B cell (primary cell): ENCODE measurements around the gene RABGAP1L. TPM values are rescaled to one million over a fixed set of nuclear protein-coding genes. Genes with fewer than 3 reads are reported as not detected.

Experiments
- ATAC-seq: fragments of 200-7000 bp; cut with Tn5 transposase; one replicate; pipeline ENCODE4 v1.10.0; 2021; ENCODE audit warnings: low read depth, mild to moderate bottlenecking, moderate number of reproducible peaks, moderate library complexity
- CTCF ChIA-PET: fragments of 350-600 bp; sonication (Branson Sonifier 250); formaldehyde crosslinking; loops from one replicate; lab custom pipeline; 2021; ENCODE audit warnings: antibody characterized with exemption, inconsistent platforms; lab: Charles Lee
- POLR2A ChIA-PET: fragments of 350-600 bp; sonication (Branson Sonifier 250); formaldehyde crosslinking; loops from one replicate; lab custom pipeline; 2021; ENCODE audit warnings: antibody characterized with exemption; lab: Charles Lee
- DNase-seq: peaks from one replicate; pipeline ENCODE4 v3.0.0; 2013
- H2AFZ ChIP-seq: 2 replicates; pipeline ENCODE4 v1.6.1; 2012; ENCODE audit warnings: mild to moderate bottlenecking, low read depth, low read length; ENCODE audit not compliant: insufficient read depth, poor library complexity, severe bottlenecking
- H3K27ac ChIP-seq, 2 donors: 1 replicate in 1 of 2; 2 replicates in 1 of 2; pipeline ENCODE4 v1.5.1; 2012 to 2013; ENCODE audit warnings: low read length in 2 of 2, mild to moderate bottlenecking in 2 of 2, moderate library complexity in 1 of 2
- H3K27me3 ChIP-seq, 4 experiments: fragments of 200-600 bp in 1 of 4; sonication (generic) in 1 of 4; replicated peaks in 1 of 4; 1 replicate in 2 of 4; 2 replicates in 2 of 4; pipeline versions ENCODE4 v1.6.1 to v1.7.0; 2013 to 2016; ENCODE audit warnings: low read length in 3 of 4, mild to moderate bottlenecking in 2 of 4, mixed read lengths in 1 of 4, moderate library complexity in 1 of 4; ENCODE audit not compliant: insufficient read depth in 4 of 4, control insufficient read depth in 3 of 4; ENCODE audit errors: control extremely low read depth in 1 of 4
- H3K36me3 ChIP-seq, 2 experiments: replicated peaks in 1 of 2; 1 replicate in 1 of 2; 2 replicates in 1 of 2; pipeline versions ENCODE4 v1.6.1 to v1.7.1; 2013; ENCODE audit warnings: low read length in 1 of 2; ENCODE audit not compliant: insufficient read depth in 2 of 2, control insufficient read depth in 1 of 2; ENCODE audit errors: control extremely low read depth in 1 of 2, extremely low read depth in 1 of 2
- H3K4me1 ChIP-seq, 2 donors: fragments of 200-600 bp in 1 of 2; sonication (generic) in 1 of 2; 1 replicate in 1 of 2; 2 replicates in 1 of 2; pipeline versions ENCODE4 v1.5.1 to v1.6.1; 2013 to 2017; ENCODE audit warnings: low read length in 2 of 2; ENCODE audit not compliant: control insufficient read depth in 2 of 2, insufficient read depth in 2 of 2
- H3K4me2 ChIP-seq: replicated peaks from 2 replicates; pipeline ENCODE3; 2012; ENCODE audit warnings: mild to moderate bottlenecking, low read depth, low read length; ENCODE audit not compliant: poor library complexity, severe bottlenecking
- H3K4me3 ChIP-seq, 5 experiments: fragments of 200-600 bp in 1 of 5; sonication (generic) in 1 of 5; 1 replicate in 3 of 5; 2 replicates in 2 of 5; pipeline versions ENCODE4 v1.5.1 to v1.7.0; 2011 to 2016; ENCODE audit warnings: low read length in 4 of 5, mild to moderate bottlenecking in 4 of 5, low read depth in 2 of 5, control low read depth in 1 of 5, moderate library complexity in 1 of 5; ENCODE audit not compliant: insufficient read depth in 1 of 5; ENCODE audit errors: control extremely low read depth in 1 of 5, extremely low read depth in 1 of 5
- H3K79me2 ChIP-seq: fragments of 200-600 bp; sonication (generic); one replicate; pipeline ENCODE4 v1.6.0; 2016; ENCODE audit warnings: low read length; ENCODE audit not compliant: control insufficient read depth, insufficient read depth
- H3K9ac ChIP-seq: fragments of 200-600 bp; sonication (generic); 2 replicates; pipeline ENCODE4 v1.6.1; 2017; ENCODE audit warnings: mild to moderate bottlenecking, low read length, moderate library complexity
- H3K9me3 ChIP-seq, 3 donors: one replicate each; pipeline versions ENCODE4 v1.6.1 to v1.7.1; 2013; ENCODE audit warnings: low read length in 2 of 3; ENCODE audit not compliant: control insufficient read depth in 2 of 3, insufficient read depth in 1 of 3; ENCODE audit errors: control extremely low read depth in 1 of 3
- H4K20me1 ChIP-seq: 2 replicates; pipeline ENCODE4 v1.6.0; 2012; ENCODE audit warnings: mild to moderate bottlenecking, low read length; ENCODE audit not compliant: insufficient read depth, control insufficient read depth, poor library complexity, severe bottlenecking
- H3K27ac Mint-ChIP-seq: one replicate; pipeline ENCODE4 v1.8.0; 2021; ENCODE audit warnings: mixed read lengths
- H3K27me3 Mint-ChIP-seq: one replicate; pipeline ENCODE4 v1.8.0; 2021; ENCODE audit warnings: mixed read lengths
- H3K4me1 Mint-ChIP-seq: one replicate; pipeline ENCODE4 v1.8.0; 2021; ENCODE audit warnings: mixed read lengths
- H3K4me3 Mint-ChIP-seq: one replicate; pipeline ENCODE4 v1.8.0; 2021; ENCODE audit warnings: mixed read lengths
- H3K9me3 Mint-ChIP-seq: one replicate; pipeline ENCODE4 v1.8.0; 2022; ENCODE audit warnings: mixed read lengths; ENCODE audit not compliant: insufficient read depth
- EZH2 ChIP-seq: IDR thresholded peaks from 2 replicates; pipeline ENCODE4 v1.6.1; 2012; ENCODE audit warnings: borderline replicate concordance, low read depth, mild to moderate bottlenecking, moderate library complexity, low read length; ENCODE audit not compliant: insufficient read depth, poor library complexity, severe bottlenecking
- WGBS: methylation state at CpG from one replicate; pipeline ENCODE4 v1.1.5; 2013; ENCODE audit warnings: missing lambda C conversion rate; ENCODE audit not compliant: insufficient coverage; 5-methylcytosine and 5-hydroxymethylcytosine counted together
- intact Hi-C: fragments of 100-400 bp; cut with micrococcal nuclease; formaldehyde crosslinking; loops from one replicate; pipeline ENCODE4 v1.10.0; 2022
- polyA plus RNA-seq: library from polyadenylated mRNA; depleted of rRNA; stranded (reverse); fragments of >200 nt; gene quantifications from 2 replicates; pipeline ENCODE4 v1.2.3, GENCODE V29; 2012
- total RNA-seq, 2 donors: library from RNA; stranded (reverse); fragments of 120-200 nt in 1 of 2; gene quantifications; 1 replicate in 1 of 2; 2 replicates in 1 of 2; pipeline versions ENCODE4 v1.2.3 to v1.2.4, GENCODE V29; 2013 to 2022
- TF ChIP-seq, protein P1 (sequence below): fragments of 200-600 bp; IDR thresholded peaks from one replicate; pipeline ENCODE4 v1.8.0; 2022; ENCODE audit warnings: antibody characterized with exemption, mild to moderate bottlenecking

Gene RABGAP1L
- total and polyA plus RNA-seq, 2 donors (not counting 1 experiment from before 2014, with no cell fraction given), result 34.9 to 159 TPM

DNA sequence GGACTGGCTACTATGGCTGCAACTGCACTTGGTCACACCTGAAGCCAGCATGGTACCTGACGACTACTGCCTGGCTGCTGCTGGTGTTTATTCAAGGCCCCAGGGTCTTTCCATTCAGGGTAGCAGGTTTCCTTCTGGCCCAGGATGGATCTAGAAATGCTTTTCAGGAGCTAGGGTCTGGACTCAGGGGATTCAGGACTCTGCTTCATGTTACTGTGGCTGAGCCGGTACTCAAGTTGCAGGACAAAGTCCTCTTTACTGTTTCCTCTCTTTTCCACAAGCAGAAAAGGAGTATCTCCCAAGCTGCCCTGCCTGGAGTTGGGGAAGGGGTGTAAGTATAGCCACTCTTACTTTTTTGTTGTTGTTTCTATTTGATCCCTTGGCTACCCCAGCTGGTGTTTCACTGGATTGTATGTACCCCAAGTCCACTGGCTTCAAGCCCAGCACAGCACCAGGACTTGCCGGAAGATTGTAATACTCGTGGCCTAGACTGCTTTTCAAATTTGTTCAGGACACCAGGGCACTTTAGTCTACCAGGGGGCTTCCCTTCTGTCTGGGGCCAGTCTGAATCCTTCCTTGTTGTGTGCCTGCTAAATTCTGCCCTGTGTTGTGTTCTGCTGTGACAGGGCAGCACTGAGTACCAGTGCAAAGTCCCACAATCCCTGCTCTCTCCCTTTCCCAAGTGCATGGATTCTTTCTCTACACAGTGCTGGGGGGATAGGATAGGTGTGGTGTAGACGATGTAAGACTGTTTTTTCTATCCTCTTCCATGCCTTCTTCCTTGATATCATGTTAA lies 536.9 kb downstream of the RABGAP1L start:
- Histone ChIP-seq H3K27ac (no peak overlapping the region), H3K79me2 (no peaks in the 10 kb centered on the region), H3K4me2 (no peak overlapping the region), H3K36me3 (peaks cover 0 to 13% of the 10 kb centered on the region in 2 experiments), H3K4me1 (no peaks in the 10 kb centered on the region), H2AFZ (no peak overlapping the region), H3K27me3 (no peaks in the 10 kb centered on the region), H3K4me3 (no peak overlapping the region), H4K20me1 (no peaks in the 10 kb centered on the region), H3K9ac (no peak overlapping the region), H3K9me3 (no peaks in the 10 kb centered on the region)
- no peak overlapping the region for H3K4me3 Mint-ChIP-seq
- ChIA-PET POLR2A (no interaction called here), CTCF (no interaction called here)
- WGBS, result 93% methylated on average over 3 of the region's 5 CpGs
- no peak for ATAC-seq
- H3K27me3 Mint-ChIP-seq, result no peaks in the 10 kb centered on the region
- no peaks in the 10 kb centered on the region for H3K9me3 Mint-ChIP-seq
- intact Hi-C loops, result no loop called here
- peaks cover 1% of the 10 kb centered on the region for H3K4me1 Mint-ChIP-seq
- TF ChIP-seq, protein P1, sequence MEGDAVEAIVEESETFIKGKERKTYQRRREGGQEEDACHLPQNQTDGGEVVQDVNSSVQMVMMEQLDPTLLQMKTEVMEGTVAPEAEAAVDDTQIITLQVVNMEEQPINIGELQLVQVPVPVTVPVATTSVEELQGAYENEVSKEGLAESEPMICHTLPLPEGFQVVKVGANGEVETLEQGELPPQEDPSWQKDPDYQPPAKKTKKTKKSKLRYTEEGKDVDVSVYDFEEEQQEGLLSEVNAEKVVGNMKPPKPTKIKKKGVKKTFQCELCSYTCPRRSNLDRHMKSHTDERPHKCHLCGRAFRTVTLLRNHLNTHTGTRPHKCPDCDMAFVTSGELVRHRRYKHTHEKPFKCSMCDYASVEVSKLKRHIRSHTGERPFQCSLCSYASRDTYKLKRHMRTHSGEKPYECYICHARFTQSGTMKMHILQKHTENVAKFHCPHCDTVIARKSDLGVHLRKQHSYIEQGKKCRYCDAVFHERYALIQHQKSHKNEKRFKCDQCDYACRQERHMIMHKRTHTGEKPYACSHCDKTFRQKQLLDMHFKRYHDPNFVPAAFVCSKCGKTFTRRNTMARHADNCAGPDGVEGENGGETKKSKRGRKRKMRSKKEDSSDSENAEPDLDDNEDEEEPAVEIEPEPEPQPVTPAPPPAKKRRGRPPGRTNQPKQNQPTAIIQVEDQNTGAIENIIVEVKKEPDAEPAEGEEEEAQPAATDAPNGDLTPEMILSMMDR, result no peak
- TF ChIP-seq EZH2, result no peak
- no peak for DNase-seq
- H3K27ac Mint-ChIP-seq, result no peak overlapping the region

DNA sequence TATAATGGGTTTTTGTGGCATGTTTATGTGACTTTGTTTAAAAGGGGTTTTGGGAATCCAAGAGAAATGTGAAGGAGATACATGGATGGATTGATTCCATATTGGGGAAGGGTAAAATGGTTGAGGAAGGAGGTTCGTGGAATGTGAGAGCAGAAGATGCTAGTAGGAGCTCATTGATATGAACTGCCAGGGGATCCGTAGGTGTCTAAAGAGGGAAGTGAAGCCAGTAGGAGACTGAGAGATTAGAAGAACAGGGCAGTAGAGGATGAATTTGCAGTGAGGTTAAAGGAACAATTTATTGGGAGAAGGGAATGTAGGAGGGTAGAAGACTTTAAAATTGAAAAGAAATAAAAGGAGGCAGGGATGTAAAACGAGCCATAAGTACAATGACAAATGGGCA lies 541.0 kb downstream of the RABGAP1L start:
- Histone ChIP-seq H3K4me3 (no peak overlapping the region), H3K9ac (no peak overlapping the region), H3K9me3 (no peaks in the 10 kb centered on the region), H3K27me3 (no peaks in the 10 kb centered on the region), H4K20me1 (no peaks in the 10 kb centered on the region), H3K79me2 (no peaks in the 10 kb centered on the region), H2AFZ (no peak overlapping the region), H3K36me3 (peaks cover 0 to 13% of the 10 kb centered on the region in 2 experiments), H3K27ac (no peak overlapping the region), H3K4me2 (no peak overlapping the region), H3K4me1 (peaks cover 0 to 4% of the 10 kb centered on the region in 2 donors)
- TF ChIP-seq, protein P1, result no peak
- no peak for TF ChIP-seq EZH2
- H3K27ac Mint-ChIP-seq, result no peak overlapping the region
- peaks cover 6% of the 10 kb centered on the region for H3K4me1 Mint-ChIP-seq
- H3K4me3 Mint-ChIP-seq, result no peak overlapping the region
- no peaks in the 10 kb centered on the region for H3K9me3 Mint-ChIP-seq
- DNase-seq (no peak), ATAC-seq (no peak)
- 93% methylated on average over 2 of the region's 3 CpGs for WGBS
- no peaks in the 10 kb centered on the region for H3K27me3 Mint-ChIP-seq
- CTCF ChIA-PET, result interaction anchor here (0.5 to 1.4 kb wide), 3 partner anchors 408 to 530 kb away, joined by 3 to 5 read pairs (median 3); no protein-coding TSS in a partner anchor
- POLR2A ChIA-PET, result no interaction called here
- intact Hi-C loops, result no loop called here
